GM19438 (cell line): ENCODE data around the gene SLC25A21.
"Not testable (repeated sequence)": the region's sequence is repeated elsewhere in the genome, so short reads cannot be mapped to it uniquely, and the experiment has no call there.

Experiments used
- ATAC-seq: cut with Tn5 transposase; IDR thresholded peaks from one replicate; pipeline ENCODE4 v1.9.1; 2021; ENCODE audit warnings: low read depth; ENCODE audit not compliant: unreplicated experiment

Gene SLC25A21

DNA sequence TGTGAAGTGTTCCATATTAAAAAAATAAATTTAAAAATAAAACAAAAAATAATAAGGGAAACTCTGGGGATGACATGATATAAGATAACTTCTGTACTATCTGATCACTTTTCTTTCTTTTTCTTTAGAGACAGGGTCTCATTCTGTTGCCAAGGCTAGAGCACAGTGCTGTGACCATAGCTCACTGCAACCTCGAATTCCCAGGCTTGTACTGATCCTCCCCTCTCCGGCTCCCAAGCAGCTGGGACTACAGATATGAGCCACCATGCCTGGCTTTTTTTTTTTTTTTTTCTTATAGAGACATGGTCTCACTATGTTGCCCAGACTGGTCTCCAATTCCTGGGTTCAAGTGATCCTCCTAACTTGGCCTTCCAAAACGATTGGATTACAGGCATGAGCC is 14.9 kb upstream of the SLC25A21 start:
- no peak for ATAC-seq

DNA sequence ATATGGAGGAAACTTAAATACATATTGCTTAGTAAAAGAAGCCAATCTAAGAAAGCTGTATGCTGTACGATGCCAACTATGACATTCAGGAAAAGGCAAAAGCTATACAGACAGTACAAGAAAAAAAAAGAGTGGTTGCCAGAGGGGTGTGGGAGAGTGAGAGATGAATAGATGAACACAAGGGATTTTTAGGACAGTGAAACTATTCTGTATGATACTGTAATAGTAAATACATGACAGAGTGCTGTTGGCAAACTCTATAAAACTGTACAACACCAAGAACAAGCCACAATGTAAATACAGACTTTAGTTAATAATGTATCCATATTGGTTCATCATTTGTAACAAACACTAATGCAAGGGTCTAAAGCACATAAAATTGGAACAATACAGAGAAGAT is 14.5 kb upstream of the SLC25A21 start:
- no peak for ATAC-seq

DNA sequence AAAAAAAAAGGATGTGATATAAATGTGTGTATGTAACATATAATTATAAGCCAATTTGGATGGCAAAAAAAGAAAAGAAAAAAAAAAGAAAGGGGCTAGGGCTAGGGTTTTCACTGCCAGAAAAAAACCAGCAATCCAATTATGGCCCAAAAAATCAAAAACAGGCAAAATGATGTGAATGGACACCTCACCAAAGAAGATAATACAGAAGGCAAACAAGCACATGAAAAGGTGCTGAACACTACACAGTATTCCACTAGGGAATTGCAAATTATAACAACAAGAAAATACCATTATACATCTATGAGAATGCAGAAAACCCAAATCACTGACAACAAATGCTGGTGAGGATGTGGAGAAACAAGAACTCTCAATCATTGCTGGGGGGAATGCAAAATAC is 13.3 kb upstream of the SLC25A21 start:
- no peak for ATAC-seq

DNA sequence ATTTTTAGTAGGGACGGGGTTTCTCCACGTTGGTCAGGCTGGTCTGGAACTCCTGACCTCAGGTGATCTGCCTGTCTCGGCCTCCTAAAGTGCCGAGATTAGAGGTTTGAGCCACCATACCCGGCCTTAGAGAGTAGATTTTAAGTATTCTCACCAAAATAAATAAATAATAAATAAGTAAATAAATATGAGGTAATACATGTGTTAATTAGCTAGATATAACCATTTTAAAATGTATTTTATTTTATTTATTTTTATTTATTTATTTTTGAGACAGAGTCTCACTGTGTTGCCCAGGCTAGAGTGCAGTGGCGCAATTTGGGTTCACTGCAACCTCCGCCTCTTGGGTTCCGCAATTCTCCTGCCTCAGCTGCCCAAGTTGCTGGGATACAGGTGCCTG is 12.1 kb upstream of the SLC25A21 start:
- ATAC-seq, result not testable (repeated sequence)

DNA sequence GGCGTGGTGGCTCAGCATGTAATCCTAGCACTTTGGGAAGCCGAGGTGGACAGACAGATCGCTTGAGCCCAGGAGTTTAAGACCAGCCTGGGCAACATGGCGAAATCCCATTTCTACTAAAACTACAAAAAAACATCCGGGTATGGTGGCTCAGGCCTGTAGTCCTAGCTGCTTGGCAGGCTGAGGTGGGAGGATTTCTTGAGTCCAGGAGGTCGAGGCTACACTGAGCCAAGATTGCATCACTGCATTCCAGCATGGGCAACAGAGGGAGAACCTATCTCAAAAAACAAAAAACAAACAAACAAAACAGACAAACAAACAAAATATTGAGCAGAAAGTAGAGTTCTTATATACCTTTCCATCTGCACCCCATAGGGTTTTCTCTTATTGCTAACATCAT is 9.0 kb upstream of the SLC25A21 start:
- no peak for ATAC-seq

DNA sequence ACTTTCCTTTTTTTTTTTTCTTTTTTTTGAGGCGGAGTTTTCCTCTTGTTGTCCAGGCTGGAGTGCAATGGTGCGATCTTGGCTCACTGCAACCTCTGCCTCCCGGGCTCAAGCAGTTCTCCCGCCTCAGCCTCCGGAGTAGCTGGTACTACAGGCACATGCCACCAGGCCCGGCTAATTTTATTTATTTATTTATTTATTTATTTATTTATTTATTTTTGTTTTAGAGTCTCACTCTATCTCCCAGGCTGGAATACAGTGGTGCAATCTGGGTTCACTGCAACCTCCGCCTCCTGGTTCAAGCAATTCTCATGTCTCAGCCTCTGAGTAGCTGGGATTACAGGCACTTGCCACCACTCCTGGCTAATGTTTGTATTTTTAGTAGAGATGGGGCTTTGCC is 8.5 kb upstream of the SLC25A21 start:
- not testable (repeated sequence) for ATAC-seq

DNA sequence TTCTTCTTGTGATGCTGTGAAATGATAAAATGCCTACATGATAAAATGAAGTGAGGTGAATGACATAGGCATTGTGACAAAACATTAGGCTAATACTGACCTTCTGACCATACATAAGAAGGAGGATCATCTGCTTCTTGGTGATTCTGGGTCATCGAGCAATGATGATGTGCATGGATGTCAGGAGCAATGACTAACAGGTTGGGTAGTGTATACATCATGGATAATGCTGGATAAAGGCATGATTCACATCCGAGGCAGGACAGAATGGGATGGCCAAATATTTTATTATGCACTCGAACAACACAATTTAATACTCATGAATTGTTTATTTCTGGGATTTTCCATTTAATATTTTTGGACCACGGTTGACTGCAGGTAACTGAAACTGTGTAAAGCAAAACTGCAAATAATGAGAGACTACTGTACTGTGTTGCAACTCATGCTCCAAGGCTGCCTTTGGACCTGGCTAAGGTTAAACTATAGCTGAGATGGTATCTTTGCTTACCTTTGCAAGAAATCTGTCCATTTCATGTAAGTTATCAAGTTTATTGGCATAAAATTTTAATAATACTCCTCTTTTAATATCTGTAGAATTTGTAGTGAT is 7.6 kb upstream of the SLC25A21 start:
- ATAC-seq, result no peak

DNA sequence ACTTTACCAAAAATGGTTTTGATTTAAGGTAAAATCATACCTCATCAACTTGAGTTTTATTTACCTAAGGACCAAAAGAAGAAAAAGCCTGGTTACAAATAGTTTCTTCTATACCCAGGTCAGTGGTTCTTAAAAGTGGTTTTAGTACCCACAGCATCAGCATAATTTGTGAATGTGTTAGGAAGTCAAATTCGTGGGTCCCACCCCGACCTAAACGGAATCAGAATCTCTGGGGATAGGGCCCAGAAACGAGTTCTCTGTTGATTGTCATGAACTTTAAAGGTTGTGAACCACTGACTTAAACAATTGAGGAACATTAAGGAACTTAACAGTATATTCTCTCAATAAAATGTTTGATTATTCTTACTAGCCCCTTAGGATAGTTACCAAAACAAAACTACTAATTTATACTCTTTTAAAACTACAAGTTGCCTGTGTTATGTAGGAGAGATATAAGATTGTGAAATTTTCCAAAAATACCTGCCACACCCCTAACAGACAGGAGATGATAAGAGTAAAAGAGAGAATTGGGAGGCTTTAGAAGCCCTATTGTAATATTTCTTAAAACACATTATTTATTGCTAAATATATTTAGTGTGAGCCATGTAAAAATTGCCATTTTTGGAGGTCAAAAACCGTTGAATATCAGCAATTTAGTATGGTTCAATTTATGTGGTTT is 669 bp upstream of the SLC25A21 start:
- no peak for ATAC-seq

DNA sequence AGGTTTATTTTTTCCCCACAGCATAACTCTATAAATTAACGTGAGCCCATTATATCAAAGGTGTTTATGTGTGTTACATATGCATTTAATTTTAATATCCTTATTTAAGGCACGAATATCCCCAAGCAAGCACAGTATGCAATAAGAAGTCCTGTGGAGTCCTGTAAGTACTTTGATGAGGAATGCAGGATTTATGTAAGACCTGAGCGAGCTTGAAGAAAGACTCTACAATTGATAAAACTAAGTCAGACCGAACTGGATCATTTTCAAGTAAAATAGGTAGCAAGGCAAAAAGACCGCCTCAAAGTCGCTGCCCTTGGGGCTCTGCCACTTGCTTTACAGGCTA is 755 bp downstream of the SLC25A21 start:
- no peak for ATAC-seq

DNA sequence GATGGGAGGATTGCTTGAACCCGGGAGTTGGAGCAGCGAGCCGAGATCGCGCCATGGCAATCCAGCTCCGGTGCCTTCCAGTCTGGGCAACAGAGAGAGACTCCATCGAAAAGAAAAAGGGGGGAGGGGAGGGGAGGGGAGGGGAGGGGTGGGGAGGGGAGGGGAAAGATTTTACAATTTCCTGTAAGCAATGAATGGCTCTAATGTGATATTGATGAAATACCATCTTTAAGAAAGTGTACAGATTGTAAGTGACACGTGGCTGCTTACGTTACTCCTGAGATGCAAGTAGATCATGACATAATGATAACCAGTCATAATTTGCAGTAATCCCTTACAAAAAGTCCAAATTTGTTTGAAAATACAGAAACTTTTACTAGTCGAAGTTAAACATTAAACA is 1.4 kb downstream of the SLC25A21 start:
- ATAC-seq, result no peak

DNA sequence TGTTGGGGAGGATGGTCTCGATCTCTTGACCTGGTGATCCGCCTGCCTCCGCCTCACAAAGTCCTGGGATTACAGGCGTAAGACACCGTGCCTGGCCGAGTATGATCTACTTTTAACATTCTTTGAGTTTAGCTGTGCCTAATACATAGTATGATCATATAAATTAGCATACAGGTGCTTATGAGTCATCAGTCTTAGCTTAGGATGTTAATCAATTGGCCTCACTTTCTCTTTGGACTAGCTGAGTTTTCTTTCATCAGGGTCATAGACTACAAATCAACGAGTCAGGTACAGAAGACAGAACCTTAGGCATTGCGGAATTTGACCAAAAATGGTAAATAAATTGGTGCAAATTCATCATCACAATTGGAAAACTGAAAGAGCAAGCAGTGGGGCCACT is 2.2 kb downstream of the SLC25A21 start:
- ATAC-seq, result no peak

DNA sequence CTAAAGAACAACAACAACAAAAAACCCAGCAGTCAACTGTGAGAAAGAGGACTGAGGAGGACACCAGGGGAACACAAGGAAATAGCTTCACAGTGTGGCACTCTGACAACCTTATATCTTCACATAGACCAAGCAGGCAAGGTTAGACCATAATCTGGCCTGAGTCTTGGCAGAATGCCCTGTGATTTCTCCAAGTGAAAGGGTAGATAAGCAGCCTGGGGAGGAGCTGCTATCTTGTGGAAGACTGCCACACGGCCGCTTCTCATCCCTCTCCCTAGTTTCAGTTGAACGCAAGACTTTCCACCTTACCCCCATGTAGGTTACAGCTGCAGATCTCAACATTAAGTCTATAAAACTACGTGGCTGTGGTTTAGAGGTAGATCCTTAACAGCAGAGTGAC is 3.7 kb downstream of the SLC25A21 start:
- no peak for ATAC-seq

DNA sequence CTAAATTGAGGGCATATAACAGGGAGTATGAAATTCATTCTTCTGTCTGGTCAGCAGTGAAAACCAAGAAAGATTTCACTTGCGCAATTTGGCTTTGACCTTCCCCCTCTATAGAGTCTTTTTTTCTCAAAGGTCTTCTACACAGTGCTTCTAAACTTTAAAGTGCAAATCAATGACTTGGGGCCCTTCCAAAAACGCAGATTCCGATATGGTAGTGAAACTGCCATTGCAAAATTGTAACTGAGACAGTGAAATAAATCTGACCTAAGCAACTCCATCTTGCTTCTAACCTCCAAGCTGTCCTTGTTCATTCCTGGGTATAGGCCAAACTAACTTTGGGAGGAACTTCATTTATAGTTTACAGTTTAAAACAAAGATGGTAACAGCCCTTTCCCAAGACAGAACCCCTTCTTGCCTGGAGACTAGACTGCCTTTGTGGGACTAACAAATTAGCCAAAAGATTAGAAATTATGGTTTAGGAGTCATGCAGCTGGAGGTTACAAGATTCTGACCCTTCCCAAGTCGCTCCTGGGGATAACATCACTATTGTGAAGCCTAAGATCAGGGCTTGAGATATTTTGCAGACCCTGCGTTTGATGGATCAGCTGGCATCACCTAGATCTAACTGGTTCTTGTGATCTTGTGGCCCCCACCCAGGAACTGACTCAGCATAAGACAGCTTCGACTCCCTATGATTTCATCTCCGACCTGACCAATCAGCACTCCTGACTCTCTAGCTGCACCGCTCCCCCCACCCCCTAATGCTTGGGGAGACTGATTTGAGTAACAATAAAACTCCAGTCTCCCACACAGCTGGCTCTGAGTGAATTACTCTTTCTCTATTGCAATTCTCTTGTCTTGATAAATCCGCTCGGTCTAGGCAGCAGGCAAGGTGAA is 5.0 kb downstream of the SLC25A21 start:
- ATAC-seq, result no peak

DNA sequence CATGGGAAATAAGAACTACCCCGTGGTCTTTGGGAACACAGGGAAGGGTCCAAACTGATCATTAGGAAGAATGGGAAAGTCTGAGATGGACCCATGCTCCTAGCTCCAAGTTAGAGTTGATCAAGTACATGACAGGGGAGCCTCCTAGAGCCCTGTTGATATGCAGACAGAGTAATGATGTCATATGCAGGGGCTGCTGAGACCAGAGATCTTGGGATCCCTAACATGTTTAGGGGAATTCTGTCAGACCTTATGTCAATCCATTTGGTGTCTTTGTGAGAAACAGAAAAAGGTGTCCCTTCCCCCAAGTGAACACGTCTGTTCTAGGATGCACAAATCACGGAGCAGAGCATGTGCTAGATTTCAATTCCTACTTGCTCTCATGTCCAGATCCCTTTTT is 6.6 kb downstream of the SLC25A21 start:
- no peak for ATAC-seq

DNA sequence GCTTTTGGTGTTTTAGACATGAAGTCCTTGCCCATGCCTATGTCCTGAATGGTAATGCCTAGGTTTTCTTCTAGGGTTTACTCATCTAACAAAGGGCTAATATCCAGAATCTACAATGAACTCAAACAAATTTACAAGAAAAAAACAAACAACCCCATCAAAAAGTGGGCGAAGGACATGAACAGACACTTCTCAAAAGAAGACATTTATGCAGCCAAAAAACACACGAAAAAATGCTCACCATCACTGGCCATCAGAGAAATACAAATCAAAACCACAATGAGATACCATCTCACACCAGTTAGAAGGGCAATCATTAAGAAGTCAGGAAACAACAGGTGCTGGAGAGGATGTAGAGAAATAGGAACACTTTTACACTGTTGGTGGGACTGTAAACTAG is 10.1 kb downstream of the SLC25A21 start:
- ATAC-seq, result not testable (repeated sequence)

DNA sequence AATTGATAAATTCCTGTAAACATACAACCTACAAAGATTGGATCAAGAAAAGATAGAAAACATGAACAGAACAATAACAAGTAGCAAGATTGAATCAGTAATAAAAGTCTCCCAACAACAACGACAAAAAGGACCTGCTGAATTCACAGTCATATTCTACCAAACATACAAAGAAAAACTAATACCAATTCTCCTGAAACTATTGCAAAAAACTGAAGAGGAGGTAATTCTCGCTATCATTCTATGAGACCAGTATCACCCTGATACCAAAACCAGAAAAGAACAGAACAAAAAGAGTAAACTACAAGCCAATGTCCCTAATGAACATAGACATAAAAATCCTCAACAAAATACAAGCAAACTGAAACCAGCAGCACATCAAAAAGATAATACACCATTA is 14.4 kb downstream of the SLC25A21 start:
- ATAC-seq, result no peak

DNA sequence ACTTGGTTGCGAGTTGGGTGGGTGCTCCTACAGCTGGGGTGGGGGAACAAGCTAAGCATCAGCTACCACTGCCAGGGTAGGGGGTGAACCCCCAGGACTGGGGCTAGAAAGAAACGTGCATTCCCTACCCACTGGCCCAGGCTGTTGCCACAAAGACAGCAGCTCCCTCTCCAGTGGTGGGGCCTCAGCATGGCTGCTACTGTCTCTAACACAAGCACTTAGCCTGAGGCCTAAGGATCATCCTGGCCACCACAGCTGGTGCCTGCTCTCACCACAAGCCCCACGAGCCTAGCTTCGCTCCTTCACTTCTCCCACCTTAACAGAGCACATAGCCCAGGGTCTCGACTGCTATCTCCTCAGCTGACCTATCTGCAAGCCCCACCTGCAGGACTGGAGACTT is 18.9 kb downstream of the SLC25A21 start:
- no peak for ATAC-seq

DNA sequence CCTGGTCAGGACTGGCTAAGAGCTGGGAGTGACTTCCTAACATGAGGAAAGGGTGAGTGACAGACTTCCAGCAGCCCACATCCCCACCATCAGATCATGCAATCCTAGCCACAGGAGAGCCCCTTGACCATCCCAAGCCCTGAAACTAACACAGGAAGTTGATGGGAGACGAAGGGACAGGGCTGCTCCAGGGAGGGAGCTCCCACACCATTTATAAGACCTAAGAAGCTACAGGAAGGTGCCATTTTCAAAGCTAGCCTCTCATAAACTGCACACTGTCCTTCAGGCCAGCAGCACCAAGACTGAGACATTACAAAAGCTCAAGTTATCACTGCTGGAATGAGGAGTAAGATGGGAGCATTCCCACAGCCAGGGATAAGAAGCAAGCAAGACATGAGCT is 19.4 kb downstream of the SLC25A21 start:
- no peak for ATAC-seq

DNA sequence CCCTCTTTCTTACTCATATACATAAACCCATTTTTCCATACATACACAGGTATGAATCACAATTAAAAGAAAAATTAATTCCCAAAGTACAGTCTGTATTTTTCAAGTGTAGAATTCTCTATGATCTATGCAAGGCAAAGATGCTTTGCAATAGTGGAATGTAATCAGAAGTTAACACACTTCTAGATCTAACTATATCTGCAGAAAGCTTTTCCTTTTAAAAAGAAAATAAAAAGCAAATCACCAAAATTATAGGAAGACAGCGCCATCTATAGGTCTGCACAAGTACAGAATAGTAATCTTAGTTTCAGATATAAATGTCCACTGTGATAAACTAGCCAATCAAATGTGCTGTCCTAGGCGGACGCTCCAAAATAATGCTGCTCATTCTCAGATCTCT is 22.0 kb downstream of the SLC25A21 start:
- ATAC-seq, result no peak

DNA sequence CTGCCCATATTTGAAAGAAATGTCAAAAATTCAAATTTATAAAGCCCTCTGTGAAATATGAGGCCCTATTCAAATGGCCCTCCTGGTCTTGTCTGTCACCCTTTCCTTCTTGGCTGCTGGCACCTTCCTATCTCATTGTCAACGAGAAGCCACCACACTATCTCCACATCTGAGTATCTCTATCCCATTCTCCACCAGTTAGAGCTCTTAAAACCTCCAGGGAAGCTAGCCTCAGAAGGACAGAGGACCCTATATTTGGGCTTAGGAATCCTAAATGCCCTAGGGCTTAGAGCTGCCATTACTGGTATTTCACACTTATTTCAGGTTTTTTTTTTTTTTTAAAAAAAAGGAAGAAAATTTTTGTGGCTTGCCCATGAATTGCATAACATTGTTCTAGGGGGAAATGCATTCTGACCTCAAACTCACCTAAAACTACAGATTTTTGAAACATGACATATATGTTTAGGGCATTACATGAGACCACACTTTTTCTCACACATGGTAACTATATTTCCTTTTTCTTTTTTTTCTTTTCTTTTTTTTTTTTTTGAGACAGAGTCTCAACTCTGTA is 25.0 kb downstream of the SLC25A21 start:
- no peak for ATAC-seq

DNA sequence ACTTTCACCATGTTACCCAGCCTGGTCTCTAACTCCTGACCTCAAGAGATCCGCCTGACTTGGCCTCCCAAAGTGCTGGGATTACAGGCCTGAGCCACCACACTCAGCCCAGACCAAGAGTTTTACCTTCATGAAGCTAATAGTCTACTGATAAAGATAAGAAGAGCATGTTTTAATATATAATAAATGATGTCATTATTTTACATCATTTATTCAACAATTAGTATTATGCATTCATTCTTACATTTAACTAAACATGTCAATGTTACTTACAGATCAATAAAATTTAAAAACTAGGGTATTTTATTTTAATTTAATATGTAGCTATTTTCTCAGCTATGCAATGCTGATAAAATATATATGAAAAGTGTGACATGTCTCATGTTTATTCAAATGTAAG is 26.0 kb downstream of the SLC25A21 start:
- ATAC-seq, result not testable (repeated sequence)
